HepG2 (cell line): ENCODE results near the gene LY6G5B. TPM values are rescaled to one million over a fixed set of nuclear protein-coding genes. Genes with fewer than 3 reads are reported as not detected.

Experiments used
- HINFP ChIP-seq: sonication (generic); formaldehyde crosslinking; IDR thresholded peaks from 2 replicates; pipeline ENCODE4 v1.4.0; 2020; ENCODE audit warnings: low read depth, mild to moderate bottlenecking, missing genetic modification reagents
- HOXA5 ChIP-seq: sonication (generic); formaldehyde crosslinking; IDR thresholded peaks from 2 replicates; pipeline ENCODE4 v1.4.0; 2020; ENCODE audit warnings: missing genetic modification reagents
- HOXD1 ChIP-seq: sonication (generic); formaldehyde crosslinking; IDR thresholded peaks from 2 replicates; pipeline ENCODE4 v1.5.0; 2020; ENCODE audit warnings: missing genetic modification reagents
- KLF11 ChIP-seq: IDR thresholded peaks from 2 replicates; pipeline ENCODE4 v1.6.1; 2016; ENCODE audit warnings: missing compliant biosample characterization
- LRRFIP1 ChIP-seq: sonication (generic); formaldehyde crosslinking; conservative IDR thresholded peaks from 2 replicates; pipeline ENCODE4 v1.4.0; 2020; ENCODE audit warnings: missing genetic modification reagents
- NAIF1 ChIP-seq: sonication (generic); formaldehyde crosslinking; IDR thresholded peaks from 2 replicates; pipeline ENCODE4 v1.5.0; 2020; ENCODE audit warnings: mild to moderate bottlenecking, missing genetic modification reagents, borderline replicate concordance
- RNF2 ChIP-seq: fragments of 450-650 bp; conservative IDR thresholded peaks from 2 replicates; pipeline ENCODE4 v1.6.1; 2016; ENCODE audit warnings: low read depth
- ZBTB46 ChIP-seq: sonication (generic); formaldehyde crosslinking; IDR thresholded peaks from 2 replicates; pipeline ENCODE4 v1.4.0; 2020; ENCODE audit warnings: mild to moderate bottlenecking, missing genetic modification reagents, borderline replicate concordance
- ZKSCAN1 ChIP-seq: fragments of 150-350 bp; IDR thresholded peaks from 2 replicates; pipeline ENCODE4 v1.6.1; 2014; ENCODE audit warnings: low read length
- ZMAT3 ChIP-seq: sonication (generic); formaldehyde crosslinking; conservative IDR thresholded peaks from 2 replicates; pipeline ENCODE4 v1.7.0; 2021; ENCODE audit warnings: missing genetic modification reagents
- ZNF224 ChIP-seq: sonication (generic); formaldehyde crosslinking; IDR thresholded peaks from 2 replicates; pipeline ENCODE4 v1.5.0; 2020; ENCODE audit warnings: mild to moderate bottlenecking, missing genetic modification reagents
- ZNF280D ChIP-seq: sonication (generic); formaldehyde crosslinking; IDR thresholded peaks from 2 replicates; pipeline ENCODE4 v1.5.1; 2020; ENCODE audit warnings: mild to moderate bottlenecking, missing genetic modification reagents
- ZNF44 ChIP-seq: sonication (generic); formaldehyde crosslinking; IDR thresholded peaks from 2 replicates; pipeline ENCODE4 v1.5.1; 2020; ENCODE audit warnings: mild to moderate bottlenecking, missing genetic modification reagents
- ZNF513 ChIP-seq: sonication (generic); formaldehyde crosslinking; conservative IDR thresholded peaks from 2 replicates; pipeline ENCODE4 v1.5.0; 2020; ENCODE audit warnings: missing genetic modification reagents
- ZNF549 ChIP-seq: sonication (generic); formaldehyde crosslinking; IDR thresholded peaks from 2 replicates; pipeline ENCODE4 v1.5.0; 2020; ENCODE audit warnings: missing genetic modification reagents
- ZNF572 ChIP-seq: sonication (generic); formaldehyde crosslinking; IDR thresholded peaks from 2 replicates; pipeline ENCODE4 v1.5.1; 2020; ENCODE audit warnings: mild to moderate bottlenecking, missing genetic modification reagents
- polyA plus RNA-seq, 8 experiments: library from polyadenylated mRNA; depleted of rRNA in 3 of 8; stranded (reverse) in 7 of 8; unstranded in 1 of 8; fragments of >200 nt; fragmentation: Illumina TruSeq in 4 of 8; extraction: Trizol in 4 of 8; gene quantifications; 2 replicates each; pipeline versions ENCODE4 v1.2.1 to v1.2.3, GENCODE V29; 2011 to 2016; ENCODE audit warnings: low read depth in 4 of 8, missing spikeins in 1 of 8, mixed read lengths in 1 of 8; ENCODE audit not compliant: insufficient read depth in 1 of 8
- total RNA-seq, 5 experiments: library from RNA; depleted of rRNA; stranded (reverse); fragments of >200 nt; fragmentation: Illumina TruSeq; extraction: Trizol; gene quantifications; 2 replicates each; pipeline ENCODE4 v1.2.3, GENCODE V29; 2016; ENCODE audit warnings: low read depth in 1 of 5
- TF ChIP-seq, protein P1 (sequence below): sonication (generic); formaldehyde crosslinking; IDR thresholded peaks from 2 replicates; pipeline ENCODE4 v1.4.0; 2020; ENCODE audit warnings: mild to moderate bottlenecking, missing genetic modification reagents

Gene LY6G5B
- total and polyA plus RNA-seq, 2 of the 13 experiments (the other 11 are each of a cell fraction or from before 2014, with no cell fraction given) = 7.8 to 15.7 TPM

GRCh38 chr6:31660381-31661261 is 9.2 kb upstream of the LY6G5B start, which contains the start of gene C6orf47 (continued):
- TF ChIP-seq ZNF280D (no peak), ZNF572 (CRISPR knock-in tag) (no peak), HOXA5 (CRISPR knock-in tag) (peak; percentile 94), ZNF513 (0 out of 2 replicates have a peak, but pooled peaks have one; percentile 86), ZMAT3 (CRISPR knock-in tag) (peak; percentile 82; the same call in 1 of the 2 replicates), ZBTB46 (CRISPR knock-in tag) (no peak; the same call in 1 of the 2 replicates), RNF2 (no peak; the same call in 1 of the 2 replicates), ZKSCAN1 (no peak), ZNF44 (CRISPR knock-in tag) (no peak; the same call in 1 of the 2 replicates), ZNF549 (CRISPR knock-in tag) (peak; percentile 78; the same call in 1 of the 2 replicates), KLF11 (0 out of 2 replicates have a peak, but pooled peaks have one; percentile 21), NAIF1 (CRISPR knock-in tag) (peak; percentile 35; the same call in 1 of the 2 replicates), LRRFIP1 (CRISPR knock-in tag) (no peak), ZNF224 (0 out of 2 replicates have a peak, but pooled peaks have one; percentile 60), HOXD1 (CRISPR knock-in tag) (peak; percentile 77), HINFP (CRISPR knock-in tag) (peak; percentile 68)
- TF ChIP-seq, protein P1, sequence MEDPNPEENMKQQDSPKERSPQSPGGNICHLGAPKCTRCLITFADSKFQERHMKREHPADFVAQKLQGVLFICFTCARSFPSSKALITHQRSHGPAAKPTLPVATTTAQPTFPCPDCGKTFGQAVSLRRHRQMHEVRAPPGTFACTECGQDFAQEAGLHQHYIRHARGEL (CRISPR knock-in tag) = no peak; the same call in 1 of the 2 replicates
